Sigmoid colon (tissue), 4 donors: ENCODE measurements around the gene INCA1.

Experiments used
- EP300 ChIP-seq, 4 donors: sonication (generic); formaldehyde crosslinking; IDR thresholded peaks; one replicate each; pipeline ENCODE4 v1.6.1; 2017; ENCODE audit warnings: antibody characterized with exemption in 4 of 4
- POLR2A ChIP-seq, 2 donors: fragments of 450-650 bp; IDR thresholded peaks; one replicate each; pipeline ENCODE4 v1.6.1; 2016; ENCODE audit warnings: antibody characterized with exemption in 2 of 2, mild to moderate bottlenecking in 2 of 2, moderate library complexity in 2 of 2
- TF ChIP-seq, protein P1 (sequence below), 4 experiments: fragments of 450-650 bp in 3 of 4; fragments of 200-600 bp in 1 of 4; IDR thresholded peaks; one replicate each; pipeline ENCODE4 v1.5.1; 2016 to 2019; ENCODE audit warnings: antibody characterized with exemption in 4 of 4, mild to moderate bottlenecking in 3 of 4, moderate library complexity in 2 of 4

DNA sequence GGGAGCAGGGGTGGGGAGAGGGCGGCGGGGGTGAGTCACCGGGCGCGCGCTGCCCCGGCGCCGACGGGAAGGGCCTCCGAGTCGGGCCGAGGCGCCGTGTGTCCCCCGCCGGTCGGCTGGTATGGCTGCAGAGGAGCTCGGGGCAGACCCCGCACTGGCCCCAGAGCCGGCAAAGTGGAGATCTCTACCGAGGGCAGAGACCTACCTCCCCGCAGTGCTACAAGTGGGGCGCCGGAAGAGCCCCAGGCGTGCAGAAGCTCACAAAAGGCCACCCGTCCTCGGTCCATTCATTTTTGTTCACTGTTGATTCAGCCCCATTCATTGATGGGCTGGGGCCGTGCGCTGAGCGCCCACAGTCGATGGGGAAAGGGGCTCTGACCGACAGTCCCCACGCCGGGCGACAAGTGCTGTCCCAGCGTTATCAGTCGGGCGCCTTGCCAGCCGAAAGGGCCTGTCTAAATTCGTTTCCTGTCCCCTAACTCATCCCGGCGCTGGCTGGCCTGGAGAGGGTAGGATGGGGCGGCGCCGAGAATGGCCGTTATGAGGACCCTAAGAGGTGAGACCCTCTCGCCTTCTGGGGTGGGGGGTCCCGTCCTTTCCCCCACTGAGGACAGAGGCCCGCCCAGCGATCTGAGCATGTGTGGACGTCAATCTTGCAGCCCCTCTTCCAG, 47.1 kb downstream of the INCA1 start:
- TF ChIP-seq, protein P1, sequence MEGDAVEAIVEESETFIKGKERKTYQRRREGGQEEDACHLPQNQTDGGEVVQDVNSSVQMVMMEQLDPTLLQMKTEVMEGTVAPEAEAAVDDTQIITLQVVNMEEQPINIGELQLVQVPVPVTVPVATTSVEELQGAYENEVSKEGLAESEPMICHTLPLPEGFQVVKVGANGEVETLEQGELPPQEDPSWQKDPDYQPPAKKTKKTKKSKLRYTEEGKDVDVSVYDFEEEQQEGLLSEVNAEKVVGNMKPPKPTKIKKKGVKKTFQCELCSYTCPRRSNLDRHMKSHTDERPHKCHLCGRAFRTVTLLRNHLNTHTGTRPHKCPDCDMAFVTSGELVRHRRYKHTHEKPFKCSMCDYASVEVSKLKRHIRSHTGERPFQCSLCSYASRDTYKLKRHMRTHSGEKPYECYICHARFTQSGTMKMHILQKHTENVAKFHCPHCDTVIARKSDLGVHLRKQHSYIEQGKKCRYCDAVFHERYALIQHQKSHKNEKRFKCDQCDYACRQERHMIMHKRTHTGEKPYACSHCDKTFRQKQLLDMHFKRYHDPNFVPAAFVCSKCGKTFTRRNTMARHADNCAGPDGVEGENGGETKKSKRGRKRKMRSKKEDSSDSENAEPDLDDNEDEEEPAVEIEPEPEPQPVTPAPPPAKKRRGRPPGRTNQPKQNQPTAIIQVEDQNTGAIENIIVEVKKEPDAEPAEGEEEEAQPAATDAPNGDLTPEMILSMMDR (IDR thresholded peaks at IDR 0.05): no peak
- TF ChIP-seq POLR2A (IDR thresholded peaks at IDR 0.05) (no peak), EP300 (IDR thresholded peaks at IDR 0.05) (no peak)
